Activated CD8-positive, alpha-beta T cell treated with anti-CD3 and anti-CD28 coated beads for 36 hours (primary cell): ENCODE measurements around the gene CMSS1. TPM values are rescaled to one million over a fixed set of nuclear protein-coding genes. Genes with fewer than 3 reads are reported as not detected.

Experiments used
- ATAC-seq: fragments of 200-7000 bp; cut with Tn5 transposase; one replicate; pipeline ENCODE4 v1.10.0; 2021; ENCODE audit warnings: mild to moderate bottlenecking, moderate library complexity
- CTCF ChIA-PET: fragments of 350-600 bp; sonication (Branson Sonifier 250); formaldehyde crosslinking; loops from one replicate; lab custom pipeline; 2021; ENCODE audit warnings: antibody characterized with exemption; lab: Charles Lee
- POLR2A ChIA-PET: fragments of 350-600 bp; sonication (Branson Sonifier 250); formaldehyde crosslinking; loops from one replicate; lab custom pipeline; 2021; ENCODE audit warnings: antibody characterized with exemption; lab: Charles Lee
- DNase-seq: peaks from one replicate; pipeline ENCODE4 v3.0.0-alpha.2; 2020
- H3K27ac Mint-ChIP-seq: one replicate; pipeline ENCODE4 v1.8.0; 2021; ENCODE audit warnings: mild to moderate bottlenecking, mixed read lengths
- H3K27me3 Mint-ChIP-seq: one replicate; pipeline ENCODE4 v1.8.0; 2021; ENCODE audit warnings: mixed read lengths
- H3K36me3 Mint-ChIP-seq: one replicate; pipeline ENCODE4 v1.8.0; 2021; ENCODE audit warnings: low read depth, mixed read lengths
- H3K4me1 Mint-ChIP-seq: one replicate; pipeline ENCODE4 v1.8.0; 2021; ENCODE audit warnings: low read depth, mixed read lengths
- H3K4me3 Mint-ChIP-seq: one replicate; pipeline ENCODE4 v1.8.0; 2021; ENCODE audit warnings: mild to moderate bottlenecking, moderate library complexity, mixed read lengths
- H3K9me3 Mint-ChIP-seq: one replicate; pipeline ENCODE4 v1.8.0; 2021; ENCODE audit warnings: mixed read lengths
- CTCF ChIP-seq: fragments of 200-600 bp; IDR thresholded peaks from one replicate; pipeline ENCODE4 v1.8.0; 2022; ENCODE audit warnings: antibody characterized with exemption, mild to moderate bottlenecking
- intact Hi-C: fragments of 100-400 bp; cut with micrococcal nuclease; formaldehyde crosslinking; loops from one replicate; pipeline ENCODE4 v1.10.0; 2022
- total RNA-seq, 2 experiments: library from RNA; stranded (reverse); gene quantifications; one replicate each; pipeline ENCODE4 v1.2.3, GENCODE V29; 2021

The CMSS1 gene
- total RNA-seq, 2 experiments from 2014 or later, result 93.9 to 110 TPM

- DNase-seq (no peak), ATAC-seq (no peak)
- Mint-ChIP-seq H3K4me1 (peaks cover 7% of the 10 kb centered on the region), H3K36me3 (peaks cover 2% of the 10 kb centered on the region), H3K27me3 (no peaks in the 10 kb centered on the region), H3K27ac (no peak overlapping the region), H3K4me3 (no peak overlapping the region), H3K9me3 (no peaks in the 10 kb centered on the region)
- POLR2A ChIA-PET, result no interaction called here
- intact Hi-C loops, result no loop called here
- TF ChIP-seq CTCF, result no peak
- CTCF ChIA-PET, result interaction anchor here (1.2 kb wide), 1 partner anchor 9 kb away, joined by 4 read pairs; no protein-coding TSS in a partner anchor
Measured at GRCh38 chr3:100033184-100033583, 215.5 kb downstream of the CMSS1 start.

DNA sequence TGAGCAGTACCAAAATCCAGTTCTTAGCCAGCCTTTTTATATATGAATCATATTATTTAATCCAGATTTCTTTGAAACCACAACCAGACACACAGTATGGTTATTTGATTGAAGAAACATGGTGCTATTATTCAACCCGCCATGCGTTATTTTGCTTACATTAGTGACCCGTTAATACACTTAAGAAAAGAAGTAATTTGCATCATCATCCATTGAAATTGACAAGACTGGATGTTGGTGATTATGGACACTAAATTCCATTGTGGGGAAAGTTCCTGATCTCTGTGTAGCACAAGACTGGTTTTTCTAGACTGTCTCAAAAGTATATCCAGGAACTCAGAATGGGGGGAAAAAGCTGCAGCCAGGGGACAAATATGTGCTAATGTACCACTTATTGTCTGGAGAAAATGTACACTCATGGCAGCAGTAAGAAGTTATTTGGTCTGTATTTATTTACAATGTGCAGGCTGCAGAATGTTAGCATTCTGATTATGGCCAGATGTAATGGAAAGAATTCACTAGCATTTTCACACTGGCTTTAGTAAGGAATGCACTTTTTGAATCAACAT, 216.3 kb downstream of the CMSS1 start:
- H3K4me1 Mint-ChIP-seq, result peaks cover 7% of the 10 kb centered on the region
- ChIA-PET CTCF (no interaction called here), POLR2A (no interaction called here)
- TF ChIP-seq CTCF, result no peak
- no peak overlapping the region for H3K27ac Mint-ChIP-seq
- intact Hi-C loops, result no loop called here
- H3K4me3 Mint-ChIP-seq, result no peak overlapping the region
- DNase-seq (no peak), ATAC-seq (no peak)
- H3K9me3 Mint-ChIP-seq, result no peaks in the 10 kb centered on the region
- no peaks in the 10 kb centered on the region for H3K27me3 Mint-ChIP-seq
- peaks cover 2% of the 10 kb centered on the region for H3K36me3 Mint-ChIP-seq

DNA sequence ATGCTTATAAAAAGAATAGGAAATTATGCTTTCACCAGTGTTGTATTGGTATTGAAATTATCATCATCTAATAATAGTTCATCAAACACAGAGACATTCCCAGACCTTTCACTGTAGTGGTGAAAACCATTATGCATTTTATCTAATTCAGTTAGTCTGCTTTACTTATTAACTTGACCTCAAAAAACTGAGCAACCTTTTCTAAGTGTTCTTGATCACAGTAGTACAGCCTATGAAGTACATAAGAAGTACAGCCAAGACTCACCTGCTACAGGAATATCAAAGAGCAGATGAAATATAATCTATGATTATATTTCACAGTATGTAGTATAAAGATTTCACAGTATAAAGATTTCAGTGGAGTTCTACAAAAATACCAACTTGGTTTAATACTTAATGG, 221.4 kb downstream of the CMSS1 start:
- CTCF ChIA-PET, result no interaction called here
- no peak for DNase-seq
- POLR2A ChIA-PET, result no interaction called here
- ATAC-seq, result no peak
- H3K4me3 Mint-ChIP-seq, result no peak overlapping the region
- H3K4me1 Mint-ChIP-seq, result peaks cover 6% of the 10 kb centered on the region
- no peak overlapping the region for H3K27ac Mint-ChIP-seq
- no peaks in the 10 kb centered on the region for H3K36me3 Mint-ChIP-seq
- intact Hi-C loops, result no loop called here
- no peak for TF ChIP-seq CTCF
- no peaks in the 10 kb centered on the region for H3K9me3 Mint-ChIP-seq
- H3K27me3 Mint-ChIP-seq, result no peaks in the 10 kb centered on the region

DNA sequence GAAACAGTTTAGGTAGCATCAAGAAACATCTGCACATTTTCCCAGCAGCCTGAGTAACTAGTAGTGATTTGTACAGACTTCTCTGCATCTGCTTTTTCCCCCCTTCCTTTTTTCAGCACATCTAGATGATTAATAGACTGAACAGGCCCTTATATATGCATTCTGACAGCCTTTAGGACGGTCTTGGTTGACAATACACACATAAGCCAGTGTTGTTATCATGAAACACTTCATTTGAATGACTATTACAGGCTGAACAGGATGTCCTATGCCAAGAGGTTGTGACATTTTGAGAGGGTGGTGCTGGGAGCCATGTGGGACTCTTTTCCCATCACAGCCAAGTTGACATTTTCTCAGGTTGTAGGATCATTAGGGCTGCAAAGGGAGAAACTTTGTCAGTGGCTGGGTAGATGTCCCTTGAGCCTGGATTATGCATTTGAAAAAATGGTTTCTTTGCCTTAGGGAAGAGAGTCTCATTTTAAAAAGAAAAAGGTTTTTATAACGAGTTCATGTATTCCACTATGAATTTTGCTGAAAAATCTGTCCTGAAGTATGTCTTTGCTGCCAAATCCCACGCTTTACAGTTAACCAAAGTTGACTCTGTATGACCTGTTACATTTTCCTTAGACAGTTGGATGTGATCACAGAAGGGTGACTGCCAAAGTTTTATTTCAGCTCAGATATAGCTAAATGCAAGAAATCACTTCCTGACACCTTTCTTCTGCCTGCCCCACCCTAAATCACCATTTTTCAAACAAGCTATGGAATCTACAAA, 223.0 kb downstream of the CMSS1 start:
- ChIA-PET POLR2A (interaction anchor here (0.5 kb wide), 1 partner anchor 237 kb away, joined by 4 read pairs; no protein-coding TSS in a partner anchor), CTCF (interaction anchor here (0.7 kb wide), 1 partner anchor 18 kb away, joined by 3 read pairs; no protein-coding TSS in a partner anchor)
- Mint-ChIP-seq H3K4me3 (no peak overlapping the region), H3K9me3 (no peaks in the 10 kb centered on the region), H3K27ac (no peak overlapping the region), H3K36me3 (no peaks in the 10 kb centered on the region), H3K4me1 (peaks cover 6% of the 10 kb centered on the region), H3K27me3 (no peaks in the 10 kb centered on the region)
- TF ChIP-seq CTCF, result no peak
- no peak for ATAC-seq
- no peak for DNase-seq
- intact Hi-C loops, result no loop called here

- Mint-ChIP-seq H3K4me3 (no peak overlapping the region), H3K27me3 (no peaks in the 10 kb centered on the region), H3K36me3 (no peaks in the 10 kb centered on the region), H3K4me1 (peaks cover 6% of the 10 kb centered on the region), H3K27ac (no peak overlapping the region), H3K9me3 (no peaks in the 10 kb centered on the region)
- intact Hi-C loops, result no loop called here
- DNase-seq, result no peak
- no peak for ATAC-seq
- POLR2A ChIA-PET, result interaction anchor here (0.5 kb wide), 1 partner anchor 237 kb away, joined by 4 read pairs; no protein-coding TSS in a partner anchor
- TF ChIP-seq CTCF, result no peak
- CTCF ChIA-PET, result interaction anchor here (0.7 kb wide), 1 partner anchor 18 kb away, joined by 3 read pairs; no protein-coding TSS in a partner anchor
Measured at GRCh38 chr3:100041328-100041749, 223.7 kb downstream of the CMSS1 start.
